GF-D8 (cell line): ENCODE data around the gene RBFOX2.

Source experiments
- DNase-seq: peaks from one replicate; lab custom pipeline; 2025; lab: John Stamatoyannopoulos, UW

Gene RBFOX2

GRCh38 chr22:35972559-35972958 is 56.1 kb downstream of the RBFOX2 start:
- no peak for DNase-seq

GRCh38 chr22:35971456-35972119 is 57.0 kb downstream of the RBFOX2 start:
- no peak for DNase-seq

DNA sequence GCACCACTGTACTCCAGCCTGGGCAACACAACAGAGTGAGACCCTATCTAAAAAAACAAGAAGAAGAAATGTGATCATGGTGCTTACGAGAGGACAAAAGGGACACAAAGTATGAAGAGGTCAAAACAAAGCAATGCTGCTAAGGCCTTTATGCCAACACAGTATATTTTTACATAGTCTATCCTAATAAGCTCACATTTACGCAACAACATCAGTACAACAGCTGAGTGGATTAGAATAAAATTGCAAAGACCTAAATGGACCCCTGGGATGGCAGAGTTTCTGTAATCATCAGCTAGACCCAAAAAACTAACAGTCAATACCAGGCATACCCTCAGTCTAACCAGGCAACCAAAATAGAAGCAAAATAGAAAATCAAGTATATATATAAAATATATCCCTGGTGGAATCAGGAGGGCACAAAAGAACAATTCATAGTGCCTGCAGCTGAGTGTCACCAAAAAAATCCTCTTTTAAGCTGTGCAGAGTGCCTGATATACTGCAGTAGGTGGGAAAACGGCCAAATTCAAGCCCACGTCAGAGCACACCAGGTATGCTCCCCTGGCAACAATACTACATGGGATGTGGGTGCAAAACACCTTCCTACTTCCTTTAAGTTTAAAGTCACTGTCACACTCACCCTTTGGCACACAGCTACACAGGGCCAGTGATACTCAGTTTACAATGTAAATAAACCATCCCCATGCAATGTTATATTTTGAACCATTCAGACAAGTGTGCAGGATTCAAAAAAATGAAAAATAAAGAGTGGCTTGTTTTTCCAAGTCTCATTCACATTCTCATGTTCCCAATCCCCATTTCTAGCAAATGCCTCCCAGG is 57.8 kb downstream of the RBFOX2 start:
- DNase-seq: no peak

DNA sequence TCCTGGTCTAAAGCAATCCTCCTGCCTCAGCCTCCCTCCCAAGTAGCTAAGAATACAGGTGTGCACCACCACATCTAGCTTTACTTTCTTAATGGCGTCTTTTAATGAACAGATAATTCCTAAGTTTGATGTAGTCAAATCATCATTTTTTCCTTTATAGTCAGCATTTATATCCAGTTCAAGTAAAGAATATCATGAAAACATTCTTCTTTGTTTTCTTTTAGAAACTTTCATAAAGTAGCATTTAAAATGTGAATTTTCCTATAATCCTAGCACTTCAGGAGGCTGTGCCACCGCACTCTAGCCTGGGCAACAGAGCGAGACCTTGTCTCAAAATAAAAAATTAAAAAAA is 61.6 kb downstream of the RBFOX2 start:
- DNase-seq: no peak

DNA sequence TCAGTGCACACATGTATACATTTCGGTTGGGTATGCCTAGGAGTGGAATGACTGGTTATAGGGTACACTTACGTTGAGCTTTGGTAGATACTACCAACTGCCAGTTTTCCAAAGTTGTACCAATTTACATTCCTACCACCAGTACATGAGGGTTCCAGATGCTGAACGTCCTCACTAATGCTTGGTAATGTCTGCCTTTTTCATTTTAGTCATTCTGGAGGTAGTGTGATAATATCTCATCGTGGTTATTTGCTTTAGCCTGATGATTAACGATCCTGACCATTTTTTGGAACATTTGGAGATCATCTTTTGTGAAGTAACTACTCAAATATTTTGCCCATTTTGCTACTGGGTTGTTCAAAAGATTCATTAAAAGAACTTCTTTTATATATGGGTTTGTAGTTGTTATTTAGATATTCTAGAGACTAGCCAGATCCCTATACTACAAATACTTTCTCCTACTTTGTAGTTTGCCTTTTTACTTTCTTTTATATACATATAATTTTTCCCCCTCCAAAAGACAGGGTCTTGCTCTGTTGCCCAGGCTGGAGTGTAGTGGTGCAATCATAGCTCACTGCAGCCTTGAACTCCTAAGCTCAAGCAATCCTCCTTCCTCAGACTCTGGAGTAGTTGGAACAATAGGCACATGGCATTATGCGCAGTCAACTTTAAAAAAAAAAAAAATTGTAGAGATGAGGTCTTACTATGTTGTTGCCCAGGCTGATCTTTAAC is 62.1 kb downstream of the RBFOX2 start:
- DNase-seq: no peak

DNA sequence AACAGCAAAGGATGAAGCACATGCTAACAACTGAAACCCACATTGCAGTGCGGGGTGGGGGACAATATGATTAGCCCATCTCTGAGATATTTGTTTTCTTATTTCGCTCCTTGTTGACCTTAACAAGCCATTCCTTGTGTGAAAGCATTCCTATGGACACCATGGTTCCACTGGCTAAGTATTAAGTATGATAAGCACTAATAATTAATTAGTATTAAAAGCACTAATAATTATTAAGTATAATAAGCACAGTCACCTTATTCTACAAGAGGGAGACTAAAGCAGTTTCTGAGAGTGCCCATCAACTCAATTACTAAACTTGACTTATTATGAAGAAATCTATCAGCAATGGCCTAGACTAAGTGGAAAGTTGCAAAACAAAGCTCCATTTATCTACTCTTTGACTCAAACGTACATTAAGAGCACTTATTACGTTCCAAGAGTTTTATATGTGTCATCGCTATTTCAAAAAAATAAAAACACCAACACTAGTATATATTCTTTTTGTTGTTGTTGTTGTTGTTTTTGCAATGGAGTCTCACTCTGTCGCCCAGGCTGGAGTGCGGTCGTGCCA is 65.3 kb downstream of the RBFOX2 start:
- DNase-seq: no peak

- no peak for DNase-seq
Observed at GRCh38 chr22:35961480-35962295, 66.9 kb downstream of the RBFOX2 start.

GRCh38 chr22:35960854-35961253 is 67.8 kb downstream of the RBFOX2 start:
- no peak for DNase-seq

GRCh38 chr22:35959121-35959800 is 69.4 kb downstream of the RBFOX2 start:
- no peak for DNase-seq

DNA sequence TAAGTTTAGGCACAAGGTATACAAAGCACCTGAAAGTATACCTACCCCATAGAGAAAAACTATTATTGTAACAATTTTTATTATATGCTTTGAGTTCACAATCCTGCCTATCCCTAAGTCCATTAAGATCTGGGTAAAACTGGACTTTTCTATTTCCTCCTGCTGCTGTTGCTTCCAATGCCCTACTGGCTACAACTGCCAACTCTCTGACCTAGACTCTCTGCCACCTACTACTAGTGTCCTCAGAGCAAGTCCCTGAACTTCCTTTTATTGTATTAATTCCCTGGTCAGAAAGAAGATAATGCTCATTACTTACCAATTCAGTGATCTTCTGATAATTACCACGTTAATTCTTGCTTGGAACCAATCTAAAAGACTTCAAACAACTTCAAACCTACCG is 70.3 kb downstream of the RBFOX2 start:
- no peak for DNase-seq

- no peak for DNase-seq
Observed at GRCh38 chr22:35957589-35957988, 71.0 kb downstream of the RBFOX2 start.

- no peak for DNase-seq
Observed at GRCh38 chr22:35956850-35957249, 71.8 kb downstream of the RBFOX2 start.

- no peak for DNase-seq
Observed at GRCh38 chr22:35955546-35955945, 73.1 kb downstream of the RBFOX2 start.

GRCh38 chr22:35952576-35952975 is 76.0 kb downstream of the RBFOX2 start:
- no peak for DNase-seq

DNA sequence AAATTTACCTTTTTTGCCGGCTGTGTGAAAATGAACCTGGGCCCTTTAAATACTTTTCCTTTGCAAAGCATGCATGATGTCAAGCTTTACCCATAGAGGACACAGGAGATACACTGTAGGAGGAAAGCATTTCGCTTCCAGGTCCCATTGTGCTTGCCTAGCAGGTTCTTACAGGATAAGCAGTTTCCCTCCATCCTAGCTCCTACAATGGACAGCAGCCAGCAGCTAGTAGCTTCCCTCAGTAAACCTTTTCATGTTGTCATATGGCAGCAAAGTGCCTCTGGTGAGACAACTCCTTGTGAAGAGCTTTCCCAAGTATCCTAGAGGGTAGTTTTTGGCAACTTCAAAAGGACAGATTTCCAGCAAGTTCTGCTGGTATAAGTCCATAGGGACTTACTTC is 78.4 kb downstream of the RBFOX2 start:
- no peak for DNase-seq

DNA sequence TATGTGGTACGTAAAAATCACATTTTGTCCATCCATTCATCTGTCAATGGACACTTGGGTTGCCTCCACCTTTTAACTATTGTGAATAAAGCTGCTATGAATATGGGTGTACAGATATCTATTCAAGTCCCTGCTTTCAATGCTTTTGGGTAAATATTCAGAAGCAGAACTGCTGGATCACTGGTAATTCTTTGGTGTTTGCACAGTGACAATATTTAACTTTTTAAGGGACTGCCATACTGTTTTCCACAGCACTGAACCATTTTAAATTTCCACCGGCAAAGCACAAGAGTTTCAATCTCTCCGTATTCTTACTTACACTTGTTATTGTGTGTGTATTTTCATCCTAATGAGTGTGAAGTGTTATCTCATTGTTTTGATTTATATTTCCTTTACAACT is 79.4 kb downstream of the RBFOX2 start:
- DNase-seq: no peak

GRCh38 chr22:35947794-35948425 is 80.7 kb downstream of the RBFOX2 start:
- DNase-seq: no peak

DNA sequence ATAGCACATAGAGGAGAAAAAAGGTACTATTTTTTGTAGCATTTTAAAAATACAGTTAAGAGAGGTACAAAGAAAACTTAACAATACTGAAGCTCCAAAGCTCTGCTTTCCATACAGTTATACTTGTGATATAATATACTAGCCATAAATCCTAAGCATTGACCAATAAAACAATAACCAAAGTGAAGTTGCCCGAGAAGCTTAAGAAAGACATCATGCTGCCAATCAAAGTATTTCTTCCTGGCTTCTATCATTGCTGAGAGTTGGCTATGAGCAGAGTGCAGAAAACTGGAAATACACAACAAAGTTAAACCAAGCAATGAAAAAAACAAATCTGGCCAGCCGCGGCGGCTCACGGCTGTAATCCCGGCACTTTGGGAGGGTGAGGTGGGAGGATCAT is 84.2 kb downstream of the RBFOX2 start:
- no peak for DNase-seq

- DNase-seq: no peak
Observed at GRCh38 chr22:35940166-35940565, 88.5 kb downstream of the RBFOX2 start.

GRCh38 chr22:35938226-35938625 is 90.4 kb downstream of the RBFOX2 start:
- DNase-seq: no peak

DNA sequence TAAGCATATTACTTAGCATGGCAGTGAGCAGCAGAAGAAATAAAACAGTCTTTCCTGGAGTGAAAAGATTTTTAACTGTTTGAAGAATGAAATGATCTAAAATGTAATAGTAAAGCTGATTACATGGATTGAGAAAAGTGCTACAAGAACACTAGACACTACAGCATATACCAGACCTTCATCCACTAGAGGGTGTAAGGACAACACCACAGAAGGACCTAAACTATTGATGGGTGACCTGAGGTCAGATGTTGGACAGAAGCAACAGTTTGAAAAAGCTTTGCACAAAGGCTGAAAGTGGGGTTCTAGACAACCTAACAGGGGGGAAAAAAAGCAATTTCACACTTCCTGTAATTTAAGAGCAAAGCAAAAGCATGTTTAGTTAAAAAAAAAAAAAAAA is 97.7 kb downstream of the RBFOX2 start:
- peak; percentile 15 for DNase-seq
